GM23338 (cell line): ENCODE data around the gene RBPMS2. TPM values are rescaled to one million over a fixed set of nuclear protein-coding genes. Genes with fewer than 3 reads are reported as not detected.

Source experiments
- ATAC-seq: fragments of 200-7000 bp; cut with Tn5 transposase; 3 replicates; pipeline ENCODE4 v1.9.1; 2020
- DNase-seq: peaks from one replicate; pipeline ENCODE4 v3.0.0-alpha.2; 2015; ENCODE audit warnings: low spot score
- H2AFZ ChIP-seq: fragments of 200-600 bp; sonication (generic); 2 replicates; pipeline ENCODE4 v1.8.0; 2016; ENCODE audit warnings: antibody characterized with exemption, mild to moderate bottlenecking, moderate library complexity
- H3F3A ChIP-seq: fragments of 200-600 bp; sonication (generic); replicated peaks from 2 replicates; pipeline ENCODE4 v1.8.0; 2017; ENCODE audit warnings: antibody characterized with exemption, mixed run types, low read depth
- H3K27ac ChIP-seq: fragments of 200-600 bp; sonication (generic); 2 replicates; pipeline ENCODE4 v1.6.1; 2016; ENCODE audit warnings: low read depth
- H3K27me3 ChIP-seq: fragments of 200-600 bp; sonication (generic); 2 replicates; pipeline ENCODE4 v1.8.0; 2016; ENCODE audit warnings: mild to moderate bottlenecking, mixed run types, moderate library complexity; ENCODE audit not compliant: insufficient read depth
- H3K36me3 ChIP-seq: fragments of 200-600 bp; sonication (generic); 2 replicates; pipeline ENCODE4 v1.8.0; 2016; ENCODE audit warnings: mild to moderate bottlenecking; ENCODE audit not compliant: insufficient read depth
- H3K4me1 ChIP-seq: fragments of 200-600 bp; sonication (generic); 2 replicates; pipeline ENCODE4 v1.8.0; 2016; ENCODE audit warnings: mild to moderate bottlenecking, moderate library complexity; ENCODE audit not compliant: insufficient read depth
- H3K4me2 ChIP-seq: fragments of 200-600 bp; sonication (generic); 2 replicates; pipeline ENCODE4 v1.7.1; 2017; ENCODE audit warnings: mixed run types
- H3K4me3 ChIP-seq: fragments of 200-600 bp; sonication (generic); 2 replicates; pipeline ENCODE4 v1.6.1; 2016; ENCODE audit warnings: mixed run types
- H3K79me2 ChIP-seq: fragments of 200-600 bp; sonication (generic); replicated peaks from 2 replicates; pipeline ENCODE4 v1.8.0; 2017; ENCODE audit warnings: mild to moderate bottlenecking; ENCODE audit not compliant: insufficient read depth
- H3K9me2 ChIP-seq: fragments of 200-600 bp; sonication (generic); 2 replicates; pipeline ENCODE4 v1.8.0; 2017; ENCODE audit not compliant: insufficient read depth
- H4K20me1 ChIP-seq: fragments of 200-600 bp; sonication (generic); replicated peaks from 2 replicates; pipeline ENCODE4 v1.8.0; 2017; ENCODE audit warnings: mild to moderate bottlenecking; ENCODE audit not compliant: insufficient read depth
- H3K27ac Mint-ChIP-seq: 2 replicates; pipeline ENCODE4 v1.8.0; 2020; ENCODE audit warnings: inconsistent platforms, mild to moderate bottlenecking, moderate library complexity, mixed read lengths
- H3K27me3 Mint-ChIP-seq: 3 replicates; pipeline ENCODE4 v1.8.0; 2022; ENCODE audit warnings: low read depth, mild to moderate bottlenecking, moderate library complexity, mixed read lengths, inconsistent platforms; ENCODE audit not compliant: insufficient read depth, poor library complexity
- H3K36me3 Mint-ChIP-seq: 3 replicates; pipeline ENCODE4 v1.8.0; 2021; ENCODE audit warnings: low read depth, mild to moderate bottlenecking, inconsistent platforms, moderate library complexity, mixed read lengths
- H3K4me1 Mint-ChIP-seq: 3 replicates; pipeline ENCODE4 v1.8.0; 2020; ENCODE audit warnings: mild to moderate bottlenecking, inconsistent platforms, mixed read lengths
- H3K4me3 Mint-ChIP-seq: 3 replicates; pipeline ENCODE4 v1.8.0; 2021; ENCODE audit warnings: moderate library complexity, mild to moderate bottlenecking, inconsistent platforms, mixed read lengths
- H3K9me3 Mint-ChIP-seq: 3 replicates; pipeline ENCODE4 v1.8.0; 2020; ENCODE audit warnings: moderate library complexity, mild to moderate bottlenecking, inconsistent platforms, mixed read lengths
- CREB1 ChIP-seq: fragments of 250-450 bp; sonication (Bioruptor Pico); IDR thresholded peaks from 2 replicates; pipeline ENCODE4 v1.5.0; 2020; ENCODE audit warnings: low read depth, mild to moderate bottlenecking, moderate library complexity
- CTCF ChIP-seq, 2 experiments: fragments of 200-600 bp in 1 of 2; sonication (generic) in 1 of 2; conservative IDR thresholded peaks; 2 replicates each; pipeline versions ENCODE4 v1.5.1 to v1.6.1; 2016 to 2017; ENCODE audit warnings: antibody characterized with exemption in 2 of 2, low read depth in 2 of 2, mild to moderate bottlenecking in 2 of 2, moderate library complexity in 1 of 2
- ETS1 ChIP-seq: IDR thresholded peaks from 2 replicates; pipeline ENCODE4 v1.6.1; 2016; ENCODE audit warnings: antibody characterized with exemption
- EZH2 ChIP-seq: fragments of 200-600 bp; sonication (generic); IDR thresholded peaks from one replicate; pipeline ENCODE4 v1.8.0; 2017; ENCODE audit warnings: antibody characterized with exemption, mild to moderate bottlenecking, low read depth; ENCODE audit not compliant: unreplicated experiment
- EZH2phosphoT487 ChIP-seq: fragments of 200-600 bp; sonication (generic); IDR thresholded peaks from one replicate; pipeline ENCODE4 v1.8.1; 2018; ENCODE audit warnings: antibody characterized with exemption; ENCODE audit not compliant: unreplicated experiment
- JUNB ChIP-seq: IDR thresholded peaks from one replicate; pipeline ENCODE4 v1.6.1; 2016; ENCODE audit warnings: antibody characterized with exemption; ENCODE audit not compliant: unreplicated experiment
- NANOG ChIP-seq: IDR thresholded peaks from 2 replicates; pipeline ENCODE4 v1.6.1; 2016; ENCODE audit warnings: antibody characterized with exemption, borderline replicate concordance
- POLR2AphosphoS5 ChIP-seq: IDR thresholded peaks from 2 replicates; pipeline ENCODE4 v1.6.1; 2016; ENCODE audit warnings: antibody characterized with exemption, low read depth
- STAT1 ChIP-seq: IDR thresholded peaks from one replicate; pipeline ENCODE4 v1.6.1; 2016; ENCODE audit warnings: antibody characterized with exemption; ENCODE audit not compliant: unreplicated experiment
- ZNF114 ChIP-seq: fragments of 250-450 bp; sonication (Bioruptor Pico); IDR thresholded peaks from 2 replicates; pipeline ENCODE4 v1.5.0; 2020; ENCODE audit warnings: mild to moderate bottlenecking, moderate library complexity
- ZNF331 ChIP-seq: fragments of 250-450 bp; sonication (Bioruptor Pico); IDR thresholded peaks from 2 replicates; pipeline ENCODE4 v1.5.0; 2020; ENCODE audit warnings: low read depth, mild to moderate bottlenecking, moderate library complexity
- ZNF462 ChIP-seq: fragments of 250-450 bp; sonication (Bioruptor Pico); IDR thresholded peaks from 2 replicates; pipeline ENCODE4 v1.5.0; 2020; ENCODE audit warnings: mild to moderate bottlenecking, moderate library complexity
- polyA plus RNA-seq: library from polyadenylated mRNA; unstranded; fragments of >200 nt; fragmentation: Nextera tagmentation; extraction: Ambion mirVana; gene quantifications from 2 replicates; pipeline ENCODE4 v1.2.1, GENCODE V29; 2016
- total RNA-seq: library from RNA; depleted of rRNA; stranded (reverse); fragments of >200 nt; shearing (Covaris generic); gene quantifications from 2 replicates; pipeline ENCODE4 v1.2.3, GENCODE V29; 2014
- TF ChIP-seq, protein P1 (sequence below): IDR thresholded peaks from one replicate; pipeline ENCODE4 v1.6.1; 2018; ENCODE audit warnings: antibody characterized with exemption; ENCODE audit not compliant: unreplicated experiment

The RBPMS2 gene
- total and polyA plus RNA-seq, 2 experiments from 2014 or later: 53.3 to 171 TPM

- peaks cover 48% of the 10 kb centered on the region for H3K4me1 Mint-ChIP-seq
- peaks cover 93% of the 10 kb centered on the region for H3K79me2 ChIP-seq
- H3K4me2 ChIP-seq: peak overlapping the region; percentile 67
These were observed 4.8 kb downstream of the RBPMS2 start for GRCh38 chr15:64770626-64771025.

More at GRCh38 chr15:64770626-64771025, 4.8 kb downstream of the RBPMS2 start:
- Histone ChIP-seq H3F3A (peaks cover 12% of the 10 kb centered on the region; the same call in 1 of the 2 replicates), H3K9me2 (no peaks in the 10 kb centered on the region), H3K4me3 (peak overlapping the region; percentile 33; the same call in 1 of the 2 replicates), H3K27me3 (no peaks in the 10 kb centered on the region), H3K27ac (peak overlapping the region; percentile 76; the same call in 1 of the 2 replicates), H2AFZ (no peak overlapping the region), H3K36me3 (no peaks in the 10 kb centered on the region), H3K4me1 (peaks cover 65% of the 10 kb centered on the region), H4K20me1 (peaks cover 57% of the 10 kb centered on the region)
- peaks cover 4% of the 10 kb centered on the region; the same call in 2 of the 3 replicates for H3K9me3 Mint-ChIP-seq
- H3K27me3 Mint-ChIP-seq: peaks cover 8% of the 10 kb centered on the region
- peaks cover 36% of the 10 kb centered on the region for H3K36me3 Mint-ChIP-seq
- H3K27ac Mint-ChIP-seq: no peak overlapping the region
- H3K4me3 Mint-ChIP-seq: no peak overlapping the region; the same call in 2 of the 3 replicates
- DNase-seq (no peak), ATAC-seq (no peak)
- TF ChIP-seq, protein P1, sequence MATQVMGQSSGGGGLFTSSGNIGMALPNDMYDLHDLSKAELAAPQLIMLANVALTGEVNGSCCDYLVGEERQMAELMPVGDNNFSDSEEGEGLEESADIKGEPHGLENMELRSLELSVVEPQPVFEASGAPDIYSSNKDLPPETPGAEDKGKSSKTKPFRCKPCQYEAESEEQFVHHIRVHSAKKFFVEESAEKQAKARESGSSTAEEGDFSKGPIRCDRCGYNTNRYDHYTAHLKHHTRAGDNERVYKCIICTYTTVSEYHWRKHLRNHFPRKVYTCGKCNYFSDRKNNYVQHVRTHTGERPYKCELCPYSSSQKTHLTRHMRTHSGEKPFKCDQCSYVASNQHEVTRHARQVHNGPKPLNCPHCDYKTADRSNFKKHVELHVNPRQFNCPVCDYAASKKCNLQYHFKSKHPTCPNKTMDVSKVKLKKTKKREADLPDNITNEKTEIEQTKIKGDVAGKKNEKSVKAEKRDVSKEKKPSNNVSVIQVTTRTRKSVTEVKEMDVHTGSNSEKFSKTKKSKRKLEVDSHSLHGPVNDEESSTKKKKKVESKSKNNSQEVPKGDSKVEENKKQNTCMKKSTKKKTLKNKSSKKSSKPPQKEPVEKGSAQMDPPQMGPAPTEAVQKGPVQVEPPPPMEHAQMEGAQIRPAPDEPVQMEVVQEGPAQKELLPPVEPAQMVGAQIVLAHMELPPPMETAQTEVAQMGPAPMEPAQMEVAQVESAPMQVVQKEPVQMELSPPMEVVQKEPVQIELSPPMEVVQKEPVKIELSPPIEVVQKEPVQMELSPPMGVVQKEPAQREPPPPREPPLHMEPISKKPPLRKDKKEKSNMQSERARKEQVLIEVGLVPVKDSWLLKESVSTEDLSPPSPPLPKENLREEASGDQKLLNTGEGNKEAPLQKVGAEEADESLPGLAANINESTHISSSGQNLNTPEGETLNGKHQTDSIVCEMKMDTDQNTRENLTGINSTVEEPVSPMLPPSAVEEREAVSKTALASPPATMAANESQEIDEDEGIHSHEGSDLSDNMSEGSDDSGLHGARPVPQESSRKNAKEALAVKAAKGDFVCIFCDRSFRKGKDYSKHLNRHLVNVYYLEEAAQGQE: no peak
- no peak for TF ChIP-seq ZNF114 (CRISPR knock-in tag)
- no peak for TF ChIP-seq ZNF462
- no peak for TF ChIP-seq NANOG
- no peak for TF ChIP-seq STAT1
- no peak for TF ChIP-seq EZH2
- no peak for TF ChIP-seq CREB1 (CRISPR knock-in tag)
- TF ChIP-seq EZH2phosphoT487: no peak
- no peak for TF ChIP-seq ETS1
- TF ChIP-seq POLR2AphosphoS5: no peak
- no peak for TF ChIP-seq JUNB
- TF ChIP-seq ZNF331: no peak
- no peak for TF ChIP-seq CTCF (conservative IDR thresholded peaks at IDR 0.05; ENCODE audit: low read depth in 2 of 2)
